Vagina (tissue), 2 donors: ENCODE measurements around the gene LZTR1. TPM values are rescaled to one million over a fixed set of nuclear protein-coding genes. Genes with fewer than 3 reads are reported as not detected.
"Not testable (repeated sequence)": the region's sequence is repeated elsewhere in the genome, so short reads cannot be mapped to it uniquely, and the experiment has no call there.

Source experiments
- DNase-seq, 2 donors: peaks; one replicate each; pipeline ENCODE4 v3.0.0-alpha.2; 2017; ENCODE audit errors: extremely low spot score in 2 of 2
- H3K27ac ChIP-seq: fragments of 200-600 bp; sonication (generic); one replicate; pipeline ENCODE4 v1.5.1; 2019
- H3K27me3 ChIP-seq: fragments of 200-600 bp; sonication (generic); one replicate; pipeline ENCODE4 v1.5.1; 2019
- H3K36me3 ChIP-seq, 2 donors: fragments of 200-600 bp; sonication (generic); one replicate each; pipeline ENCODE4 v1.5.1; 2017 to 2019
- H3K4me1 ChIP-seq: fragments of 200-600 bp; sonication (generic); one replicate; pipeline ENCODE4 v1.5.1; 2019
- H3K4me3 ChIP-seq, 2 donors: fragments of 200-600 bp; sonication (generic); 1 replicate in 1 of 2; 2 replicates in 1 of 2; pipeline ENCODE4 v1.5.1; 2016 to 2019
- H3K9me3 ChIP-seq: fragments of 200-600 bp; sonication (generic); one replicate; pipeline ENCODE4 v1.5.1; 2019
- POLR2A ChIP-seq, 2 donors: fragments of 450-650 bp; IDR thresholded peaks; one replicate each; pipeline ENCODE4 v1.6.1; 2017; ENCODE audit warnings: antibody characterized with exemption in 2 of 2, mild to moderate bottlenecking in 2 of 2, moderate library complexity in 2 of 2
- POLR2AphosphoS5 ChIP-seq, 2 donors: sonication (generic); formaldehyde crosslinking; IDR thresholded peaks; one replicate each; pipeline ENCODE4 v1.9.0; 2017; ENCODE audit warnings: antibody characterized with exemption in 2 of 2, mild to moderate bottlenecking in 2 of 2, low read depth in 1 of 2; ENCODE audit not compliant: insufficient read depth in 1 of 2
- intact Hi-C: fragments of 100-400 bp; cut with DNase I; formaldehyde crosslinking; loops from one replicate; pipeline ENCODE4 v1.15.1; 2023
- total RNA-seq: library from RNA; depleted of rRNA; stranded (reverse); fragments of >200 nt; gene quantifications from one replicate; pipeline ENCODE4 v1.2.3, GENCODE V29; 2016
- TF ChIP-seq, protein P1 (sequence below), 3 experiments: fragments of 450-650 bp in 2 of 3; fragments of 200-600 bp in 1 of 3; sonication (generic) in 1 of 3; IDR thresholded peaks; one replicate each; pipeline ENCODE4 v1.5.1; 2017 to 2019; ENCODE audit warnings: antibody characterized with exemption in 3 of 3, mild to moderate bottlenecking in 2 of 3, moderate library complexity in 2 of 3

LZTR1 gene
- 61.9 TPM for total RNA-seq

DNA sequence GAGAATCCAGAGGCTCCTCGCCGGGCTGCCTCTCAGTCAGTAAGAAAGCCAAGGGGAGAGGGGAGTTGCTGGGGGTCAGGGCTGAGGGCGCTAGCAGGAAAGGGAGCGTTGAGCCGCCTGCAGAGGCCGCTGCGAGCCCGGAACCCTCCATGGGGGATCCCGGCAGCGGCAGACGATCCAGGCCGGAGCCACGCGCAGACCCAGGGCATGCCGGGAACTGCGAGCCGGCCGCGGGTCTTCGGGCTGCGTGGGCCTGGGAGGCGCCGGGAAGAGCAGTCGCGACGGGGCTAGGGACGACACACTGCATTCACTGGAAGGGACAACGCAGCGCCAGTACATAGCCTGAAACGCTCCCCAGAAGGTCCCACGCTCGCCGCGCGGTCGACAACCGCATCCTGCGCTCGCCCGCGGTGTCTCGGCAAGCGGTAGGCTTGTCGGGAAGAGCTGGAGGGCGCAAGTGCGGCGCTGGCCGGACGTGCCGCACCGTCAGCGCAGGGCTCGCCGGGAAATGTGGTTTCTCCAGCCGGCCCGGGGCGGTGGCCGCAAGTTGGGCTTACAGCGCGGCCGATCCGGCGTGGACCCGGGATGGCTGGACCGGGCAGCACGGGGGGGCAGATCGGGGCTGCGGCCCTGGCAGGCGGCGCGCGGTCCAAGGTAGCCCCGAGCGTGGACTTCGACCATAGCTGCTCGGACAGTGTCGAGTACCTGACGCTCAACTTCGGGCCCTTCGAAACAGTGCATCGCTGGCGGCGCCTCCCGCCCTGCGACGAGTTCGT, at the start of gene LZTR1:
TSS of gene LZTR1 (plus strand) at position 511 of the 776 bp plus-strand sequence. CDS start at position 586, 75 bp downstream.
- TF ChIP-seq, protein P1, sequence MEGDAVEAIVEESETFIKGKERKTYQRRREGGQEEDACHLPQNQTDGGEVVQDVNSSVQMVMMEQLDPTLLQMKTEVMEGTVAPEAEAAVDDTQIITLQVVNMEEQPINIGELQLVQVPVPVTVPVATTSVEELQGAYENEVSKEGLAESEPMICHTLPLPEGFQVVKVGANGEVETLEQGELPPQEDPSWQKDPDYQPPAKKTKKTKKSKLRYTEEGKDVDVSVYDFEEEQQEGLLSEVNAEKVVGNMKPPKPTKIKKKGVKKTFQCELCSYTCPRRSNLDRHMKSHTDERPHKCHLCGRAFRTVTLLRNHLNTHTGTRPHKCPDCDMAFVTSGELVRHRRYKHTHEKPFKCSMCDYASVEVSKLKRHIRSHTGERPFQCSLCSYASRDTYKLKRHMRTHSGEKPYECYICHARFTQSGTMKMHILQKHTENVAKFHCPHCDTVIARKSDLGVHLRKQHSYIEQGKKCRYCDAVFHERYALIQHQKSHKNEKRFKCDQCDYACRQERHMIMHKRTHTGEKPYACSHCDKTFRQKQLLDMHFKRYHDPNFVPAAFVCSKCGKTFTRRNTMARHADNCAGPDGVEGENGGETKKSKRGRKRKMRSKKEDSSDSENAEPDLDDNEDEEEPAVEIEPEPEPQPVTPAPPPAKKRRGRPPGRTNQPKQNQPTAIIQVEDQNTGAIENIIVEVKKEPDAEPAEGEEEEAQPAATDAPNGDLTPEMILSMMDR (IDR thresholded peaks at IDR 0.05), result peak; percentile 2 to 53 (median 33)
- TF ChIP-seq POLR2A (IDR thresholded peaks at IDR 0.05) (peak in 1 of 2 donors; percentile 72), POLR2AphosphoS5 (IDR thresholded peaks at IDR 0.05; ENCODE audit: insufficient read depth in 1 of 2, low read depth in 1 of 2) (peak; percentile 93 to 98)
- no peak for DNase-seq
- Histone ChIP-seq H3K4me1 (peaks cover 40% of the 10 kb centered on the region), H3K27ac (peak within 1 kb of the TSS; percentile 90), H3K4me3 (peak within 1 kb of the TSS; percentile 93 to 99), H3K27me3 (no peaks in the 10 kb centered on the region), H3K9me3 (peaks cover 5% of the 10 kb centered on the region), H3K36me3 (peaks cover 0 to 10% of the 10 kb centered on the region in 2 donors)
- intact Hi-C loops, result no loop called here

DNA sequence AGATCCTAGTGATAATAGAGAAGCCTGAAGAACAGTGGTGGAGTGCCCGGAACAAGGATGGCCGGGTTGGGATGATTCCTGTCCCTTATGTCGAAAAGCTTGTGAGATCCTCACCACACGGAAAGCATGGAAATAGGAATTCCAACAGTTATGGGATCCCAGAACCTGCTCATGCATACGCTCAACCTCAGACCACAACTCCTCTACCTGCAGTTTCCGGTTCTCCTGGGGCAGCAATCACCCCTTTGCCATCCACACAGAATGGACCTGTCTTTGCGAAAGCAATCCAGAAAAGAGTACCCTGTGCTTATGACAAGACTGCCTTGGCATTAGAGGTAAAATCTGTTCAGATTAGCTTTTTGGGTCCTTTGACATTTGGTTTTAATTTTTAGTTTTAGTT, 48.2 kb upstream of the LZTR1 start:
- Histone ChIP-seq H3K9me3 (no peaks in the 10 kb centered on the region), H3K27me3 (no peaks in the 10 kb centered on the region), H3K4me1 (peaks cover 67% of the 10 kb centered on the region), H3K4me3 (no peak overlapping the region), H3K27ac (no peak overlapping the region), H3K36me3 (peaks cover 4 to 19% of the 10 kb centered on the region in 2 donors)
- no peak for DNase-seq
- intact Hi-C loops, result no loop called here
- TF ChIP-seq, protein P1 (IDR thresholded peaks at IDR 0.05), result no peak
- TF ChIP-seq POLR2A (IDR thresholded peaks at IDR 0.05) (no peak), POLR2AphosphoS5 (IDR thresholded peaks at IDR 0.05; ENCODE audit: insufficient read depth in 1 of 2, low read depth in 1 of 2) (no peak)

DNA sequence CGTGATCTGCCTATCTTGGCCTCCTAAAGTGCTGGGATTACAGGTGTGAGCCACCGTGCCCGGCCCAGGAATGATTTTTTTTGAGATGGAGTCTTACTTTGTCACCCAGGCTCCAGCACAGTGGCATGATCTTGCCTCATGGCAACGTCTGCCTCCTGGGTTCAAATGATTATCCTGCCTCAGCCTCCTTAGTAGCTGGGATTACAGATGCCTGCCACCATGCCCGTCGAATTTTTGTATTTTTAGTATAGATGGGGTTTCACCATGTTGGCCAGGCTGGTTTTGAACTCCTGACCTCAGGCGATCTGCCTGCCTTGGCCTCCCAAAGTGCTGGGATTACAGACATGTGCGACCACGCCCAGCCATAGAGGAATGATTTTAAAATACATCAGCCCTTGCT, 47.0 kb upstream of the LZTR1 start:
- H3K9me3 ChIP-seq, H3K27ac ChIP-seq, H3K27me3 ChIP-seq, H3K4me3 ChIP-seq, DNase-seq, intact Hi-C loops: not testable (repeated sequence)
- Histone ChIP-seq H3K4me1 (peaks cover 74% of the 10 kb centered on the region), H3K36me3 (peaks cover 4 to 19% of the 10 kb centered on the region in 2 donors)

DNA sequence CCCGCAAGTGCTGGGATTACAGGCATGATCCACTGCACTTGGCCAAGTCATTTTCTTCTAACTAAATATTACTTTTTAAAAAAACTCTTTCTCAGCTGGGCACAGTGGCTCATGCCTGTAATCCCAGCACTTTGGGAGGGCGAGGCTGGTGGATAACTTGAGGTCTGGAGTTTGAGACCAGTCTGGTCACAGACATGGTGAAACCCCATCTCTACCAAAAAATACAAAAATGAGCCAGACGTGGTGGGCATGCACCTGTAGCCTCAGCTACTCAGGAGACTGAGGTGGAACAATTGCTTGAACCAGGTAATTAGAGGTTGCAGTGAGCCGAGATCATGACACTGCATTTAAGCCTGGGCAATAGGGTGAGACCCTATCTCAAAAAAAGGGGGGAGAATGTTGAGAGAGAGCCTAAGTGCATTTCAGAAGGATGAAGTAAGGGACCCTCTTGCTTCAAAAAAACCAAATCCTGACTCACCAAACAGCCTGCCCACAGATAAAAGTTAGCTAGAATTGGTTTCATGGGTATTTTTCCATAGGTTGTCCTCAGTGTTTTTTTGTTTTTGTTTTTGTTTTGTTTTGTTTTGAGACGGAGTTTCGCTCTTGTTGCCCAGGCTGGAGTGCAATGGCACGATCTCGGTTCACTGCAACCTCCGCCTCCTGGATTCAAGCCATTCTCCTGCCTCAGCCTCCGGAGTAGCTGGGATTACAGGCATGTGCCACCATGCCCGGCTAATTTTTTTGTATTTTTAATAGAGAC, 46.1 kb upstream of the LZTR1 start:
- H3K27ac ChIP-seq, DNase-seq, H3K9me3 ChIP-seq, intact Hi-C loops, H3K4me3 ChIP-seq, H3K27me3 ChIP-seq: not testable (repeated sequence)
- Histone ChIP-seq H3K4me1 (peaks cover 80% of the 10 kb centered on the region), H3K36me3 (peaks cover 4 to 19% of the 10 kb centered on the region in 2 donors)

DNA sequence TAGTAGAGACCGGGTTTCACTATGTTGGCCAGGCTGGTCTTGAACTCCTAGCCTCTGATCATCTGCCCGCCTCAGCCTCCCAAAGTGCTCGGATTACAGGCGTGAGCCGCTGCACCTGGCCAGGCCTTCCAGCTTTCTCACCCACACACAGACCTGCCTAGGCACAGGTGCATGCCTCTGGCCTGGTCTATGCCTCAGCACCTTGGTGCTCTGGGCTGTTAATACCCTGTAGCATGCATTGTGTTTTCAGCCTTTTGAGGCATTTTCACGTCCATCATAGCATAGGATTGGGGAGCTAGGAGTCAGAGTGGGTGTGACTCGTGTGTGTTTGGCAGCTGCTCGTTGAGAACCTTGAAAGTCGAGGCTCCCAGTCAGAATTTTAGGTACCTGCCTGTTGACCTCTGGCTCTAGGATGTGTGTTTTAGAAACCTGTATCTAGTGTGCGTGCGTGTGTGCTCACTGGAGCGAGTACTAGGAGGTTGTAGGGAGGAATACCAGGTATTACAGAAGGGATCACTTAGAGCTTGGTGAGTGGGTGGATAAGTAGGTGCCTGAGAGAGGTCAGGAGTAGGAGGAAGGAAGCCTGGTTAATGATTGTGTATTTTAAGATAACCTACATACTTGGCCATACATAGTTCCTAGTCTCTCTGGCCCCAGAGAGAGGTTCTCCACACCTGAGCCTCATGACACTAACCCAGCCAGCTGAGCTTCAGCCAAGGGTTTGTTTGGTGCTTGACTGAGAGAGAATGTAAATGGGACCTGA, 44.9 kb upstream of the LZTR1 start:
- DNase-seq, result no peak
- Histone ChIP-seq H3K4me1 (peaks cover 77% of the 10 kb centered on the region), H3K36me3 (peaks cover 4 to 19% of the 10 kb centered on the region in 2 donors), H3K9me3 (no peaks in the 10 kb centered on the region), H3K4me3 (no peak overlapping the region), H3K27ac (no peak overlapping the region), H3K27me3 (no peaks in the 10 kb centered on the region)
- TF ChIP-seq POLR2AphosphoS5 (IDR thresholded peaks at IDR 0.05; ENCODE audit: insufficient read depth in 1 of 2, low read depth in 1 of 2) (no peak), POLR2A (IDR thresholded peaks at IDR 0.05) (no peak)
- TF ChIP-seq, protein P1 (IDR thresholded peaks at IDR 0.05), result no peak
- intact Hi-C loops, result no loop called here
